ENCODE data around the gene DNA2. TPM values are rescaled to one million over a fixed set of nuclear protein-coding genes. Genes with fewer than 3 reads are reported as not detected.

DNA2 gene
- total RNA-seq, 1 donor from 2014 or later: 17.0 TPM

Other genes with a start within 250 kb of the DNA2 start
- gene ATOH7, start 239.9 kb downstream of the DNA2 start, total RNA-seq: 0.58 TPM in 1 of 2 replicates, not detected in the other
- gene HNRNPH3, start 139.9 kb downstream of the DNA2 start, total RNA-seq: 43.1 and 44.5 TPM in 2 replicates
- 1.3 and 1.7 TPM in 2 replicates for gene PBLD, start 139.0 kb downstream of the DNA2 start, total RNA-seq
- gene RUFY2, start 64.7 kb downstream of the DNA2 start, total RNA-seq: 8.5 and 11.1 TPM in 2 replicates
- gene SLC25A16, start 55.5 kb upstream of the DNA2 start, total RNA-seq: 7.3 and 11.9 TPM in 2 replicates
- 0.52 and 1.0 TPM in 2 replicates for gene TET1, start 88.4 kb upstream of the DNA2 start, total RNA-seq
- gene CCAR1, start 249.3 kb upstream of the DNA2 start, total RNA-seq: 45.1 and 63.2 TPM in 2 replicates

All from epithelial cell of proximal tubule (primary cell).